Activated T-cell treated with anti-CD3 and anti-CD28 coated beads for 1 hour (primary cell): ENCODE results near the gene PDCL2.
"Not testable (repeated sequence)": the region's sequence is repeated elsewhere in the genome, so short reads cannot be mapped to it uniquely, and the experiment has no call there.

Experiments used
- DNase-seq: peaks from one replicate; pipeline ENCODE4 v3.0.0-alpha.2; 2020; ENCODE audit warnings: low read depth

Gene PDCL2

GRCh38 chr4:55592014-55592413 is at the start of gene PDCL2:
Gene PDCL2, minus strand, starts transcription at chr4:55592245. Its CDS starts 136 bp downstream, at chr4:55592109.
- DNase-seq, result no peak

GRCh38 chr4:55637272-55637820 is 45.3 kb upstream of the PDCL2 start:
- no peak for DNase-seq

GRCh38 chr4:55636656-55636999 is 44.6 kb upstream of the PDCL2 start:
- DNase-seq, result no peak

- no peak for DNase-seq
Observed at GRCh38 chr4:55635741-55636655, 44.0 kb upstream of the PDCL2 start, which contains the start of gene NMU. Gene NMU, minus strand, starts transcription at chr4:55636298. Its CDS starts 106 bp downstream, at chr4:55636192.

GRCh38 chr4:55635282-55635681 is 43.2 kb upstream of the PDCL2 start:
- DNase-seq, result no peak

- no peak for DNase-seq
Observed at GRCh38 chr4:55634417-55635128, 42.5 kb upstream of the PDCL2 start.

GRCh38 chr4:55633903-55634302 is 41.9 kb upstream of the PDCL2 start:
- DNase-seq, result no peak

- no peak for DNase-seq
Observed at GRCh38 chr4:55625835-55626234, 33.8 kb upstream of the PDCL2 start.

GRCh38 chr4:55624063-55624462 is 32.0 kb upstream of the PDCL2 start:
- not testable (repeated sequence) for DNase-seq

- no peak for DNase-seq
Observed at GRCh38 chr4:55618546-55619143, 26.6 kb upstream of the PDCL2 start.

- DNase-seq, result no peak
Observed at GRCh38 chr4:55617587-55618197, 25.6 kb upstream of the PDCL2 start.

- DNase-seq, result no peak
Observed at GRCh38 chr4:55615008-55615407, 23.0 kb upstream of the PDCL2 start.

GRCh38 chr4:55613621-55614020 is 21.6 kb upstream of the PDCL2 start:
- DNase-seq, result no peak

- no peak for DNase-seq
Observed at GRCh38 chr4:55612341-55612740, 20.3 kb upstream of the PDCL2 start.

GRCh38 chr4:55611358-55612059 is 19.5 kb upstream of the PDCL2 start:
- DNase-seq, result no peak

GRCh38 chr4:55610381-55610780 is 18.3 kb upstream of the PDCL2 start:
- no peak for DNase-seq

GRCh38 chr4:55609393-55609866 is 17.4 kb upstream of the PDCL2 start:
- no peak for DNase-seq

- DNase-seq, result no peak
Observed at GRCh38 chr4:55608591-55608990, 16.5 kb upstream of the PDCL2 start.

GRCh38 chr4:55604996-55605395 is 13.0 kb upstream of the PDCL2 start:
- no peak for DNase-seq

- DNase-seq, result no peak
Observed at GRCh38 chr4:55600640-55601039, 8.6 kb upstream of the PDCL2 start.

- no peak for DNase-seq
Observed at GRCh38 chr4:55598641-55599040, 6.6 kb upstream of the PDCL2 start.
